Left kidney (tissue), 2 donors: ENCODE data around the gene DCPS. TPM values are rescaled to one million over a fixed set of nuclear protein-coding genes. Genes with fewer than 3 reads are reported as not detected.

Experiments
- DNase-seq: peaks from one replicate; pipeline ENCODE4 v3.0.0-alpha.2; 2013
- polyA plus RNA-seq: library from polyadenylated mRNA; unstranded; fragments of 120-200 nt; gene quantifications from one replicate; pipeline ENCODE4 v1.2.1, GENCODE V29; 2013; ENCODE audit not compliant: insufficient read length

DCPS gene
- polyA plus RNA-seq, 1 donor, result 14.6 TPM

DNA sequence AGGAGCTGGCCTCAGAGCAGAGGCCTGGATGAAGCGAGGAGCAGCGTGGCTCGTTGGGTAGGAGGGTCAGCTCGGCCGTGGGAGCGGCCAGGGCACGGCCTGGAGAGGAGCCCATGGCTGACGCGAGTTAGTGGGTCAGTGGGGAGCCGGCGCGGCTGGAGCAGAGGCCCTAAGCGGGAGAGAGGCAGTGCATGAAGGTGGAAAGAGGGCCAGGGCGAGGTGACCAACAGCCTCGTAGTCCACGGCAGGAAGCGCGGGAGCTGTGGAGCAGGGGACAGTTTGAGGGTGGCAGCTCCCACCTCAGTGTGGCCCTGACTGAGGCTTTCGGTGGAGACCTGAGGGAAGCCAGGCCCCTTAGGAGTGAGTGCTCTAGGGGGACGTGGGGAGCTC lies 24.1 kb downstream of the DCPS start:
- DNase-seq, result no peak

DNA sequence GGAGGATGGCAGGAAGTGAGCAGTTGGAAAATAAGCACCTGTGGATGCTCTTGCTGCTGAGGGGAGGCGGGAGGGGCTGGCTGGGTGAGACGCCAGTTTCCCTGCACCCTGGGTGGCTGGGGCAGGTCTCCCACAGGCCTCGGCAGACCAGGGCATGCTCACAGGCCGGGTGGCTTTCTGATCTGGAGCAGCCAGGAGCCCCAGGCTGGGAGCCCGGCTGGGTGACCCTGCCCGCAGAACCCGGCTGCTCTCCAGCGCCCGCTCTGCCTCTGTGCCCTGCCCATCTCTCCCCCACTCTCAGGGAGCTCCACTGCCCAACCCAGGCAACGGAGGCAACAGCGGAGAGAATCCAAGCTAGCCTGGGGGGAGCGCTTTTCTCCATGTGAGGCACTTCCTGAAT lies 24.6 kb downstream of the DCPS start:
- DNase-seq, result no peak

DNA sequence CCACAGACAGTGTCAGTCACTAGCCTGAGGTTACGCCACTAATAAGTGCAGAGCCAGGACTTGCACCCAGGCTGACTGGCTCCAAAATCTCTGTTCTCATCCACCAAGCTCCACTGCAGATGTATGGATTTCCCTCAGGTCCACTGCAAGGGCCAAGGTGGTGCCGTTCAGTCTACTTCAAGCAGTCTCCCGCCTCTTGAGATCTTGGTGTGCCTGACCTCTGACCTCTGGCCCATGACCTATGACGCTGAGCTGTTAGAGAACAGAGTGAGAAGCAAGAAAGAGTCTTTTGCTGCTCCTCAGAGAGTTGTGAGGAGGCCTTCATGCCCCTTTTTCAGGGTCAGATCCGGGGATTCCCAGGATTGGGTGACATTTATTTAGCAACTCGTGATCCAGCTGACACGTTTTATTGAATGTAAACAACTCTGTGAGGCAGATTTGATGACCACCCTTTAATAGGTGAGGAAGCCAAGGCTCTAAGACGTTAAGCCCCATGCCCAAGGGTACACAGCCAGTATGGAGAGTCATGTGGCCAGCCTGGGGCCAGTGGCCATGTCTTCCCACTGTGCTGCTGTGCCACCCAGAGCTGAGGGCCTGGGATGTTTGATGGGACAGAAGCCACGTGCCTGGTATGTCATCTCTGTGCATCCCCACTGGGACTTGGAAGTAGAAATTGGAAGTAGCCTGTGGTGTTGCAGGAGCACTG lies 25.2 kb downstream of the DCPS start:
- DNase-seq, result no peak

DNA sequence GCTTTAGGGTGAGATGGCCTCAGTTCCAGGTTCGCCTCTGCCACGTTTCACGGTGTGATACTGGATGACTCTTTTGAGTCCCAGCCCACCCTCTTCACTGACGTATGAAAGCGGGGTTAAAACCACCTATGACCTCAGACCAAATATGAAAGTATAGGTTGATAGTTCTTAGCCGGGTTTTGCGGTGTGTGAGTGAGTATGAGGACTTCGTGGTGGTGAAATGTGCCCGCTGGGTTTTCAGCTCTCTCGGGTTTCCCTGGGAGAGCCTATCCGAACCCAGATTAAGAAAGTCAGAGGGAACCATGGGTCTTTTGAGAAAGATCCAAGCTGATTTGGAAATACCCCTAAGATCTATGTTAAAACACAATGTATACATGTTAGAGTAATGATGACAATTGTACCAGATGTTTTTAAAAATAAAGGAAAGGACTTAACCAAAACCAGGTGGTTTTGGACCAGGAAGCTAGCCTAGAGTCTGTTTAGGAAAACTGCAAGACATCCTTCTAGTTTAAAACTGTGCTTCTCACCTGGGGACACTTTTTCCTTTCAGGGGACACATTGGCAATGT lies 25.9 kb downstream of the DCPS start:
- no peak for DNase-seq

DNA sequence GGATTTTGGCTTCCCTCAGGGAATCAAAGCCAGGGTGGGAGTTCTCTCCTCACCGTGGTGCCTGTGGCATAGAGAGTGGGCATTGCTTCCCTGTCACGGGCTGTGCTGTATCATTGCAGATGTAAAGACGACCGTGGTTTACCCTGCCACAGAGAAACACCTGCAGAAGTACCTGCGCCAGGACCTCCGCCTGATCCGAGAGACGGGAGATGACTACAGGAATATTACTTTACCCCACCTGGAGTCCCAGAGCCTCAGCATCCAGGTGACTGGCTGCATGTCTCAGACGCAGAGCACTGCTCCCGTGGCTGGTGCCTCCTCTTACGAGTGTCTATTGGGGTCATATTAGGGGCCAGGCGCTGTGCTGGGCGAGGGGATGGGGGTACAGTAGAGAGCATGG lies 27.4 kb downstream of the DCPS start:
- DNase-seq, result no peak

DNA sequence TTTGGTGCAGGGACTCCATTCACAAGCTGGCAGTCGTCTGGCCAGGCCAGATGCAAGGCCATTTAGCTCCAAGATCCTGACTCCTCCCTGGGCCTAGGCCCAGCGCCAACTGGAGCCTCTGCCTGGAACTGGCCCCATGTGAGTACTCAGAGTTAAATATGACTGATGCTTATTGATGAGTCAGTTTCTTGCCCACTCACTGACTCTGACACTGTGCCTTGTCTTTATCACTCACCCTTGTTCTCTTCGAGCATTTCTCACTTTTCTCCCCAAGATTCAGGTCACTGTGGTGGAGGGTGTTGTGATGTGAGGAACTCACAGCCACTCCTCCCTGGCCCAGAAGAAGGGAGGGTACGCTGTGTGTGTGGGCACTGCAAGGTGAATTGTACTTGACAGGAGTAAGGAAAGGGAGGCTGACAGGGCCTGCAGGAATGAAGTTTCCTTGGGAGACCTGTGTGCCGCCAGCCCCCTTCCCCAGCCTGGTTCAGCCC lies 28.4 kb downstream of the DCPS start:
- DNase-seq, result no peak

DNA sequence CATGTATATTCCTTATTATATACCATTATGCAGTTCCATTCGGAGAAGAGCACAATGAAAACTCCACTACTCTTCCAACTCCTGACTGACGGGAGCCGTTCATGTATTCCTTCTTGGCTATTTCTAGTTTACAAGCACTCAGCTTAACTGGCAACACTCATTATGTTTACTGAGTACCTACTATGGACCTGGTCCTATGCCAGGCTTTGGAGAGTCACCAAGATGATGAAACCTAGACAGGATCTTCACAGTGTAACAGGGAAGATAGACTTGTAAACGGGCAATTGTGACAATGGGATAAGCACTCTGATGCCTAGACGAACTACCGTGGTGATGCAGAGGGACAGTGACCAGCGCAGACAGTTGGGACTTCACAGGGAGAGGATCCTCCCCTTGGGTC lies 29.3 kb downstream of the DCPS start:
- no peak for DNase-seq

DNA sequence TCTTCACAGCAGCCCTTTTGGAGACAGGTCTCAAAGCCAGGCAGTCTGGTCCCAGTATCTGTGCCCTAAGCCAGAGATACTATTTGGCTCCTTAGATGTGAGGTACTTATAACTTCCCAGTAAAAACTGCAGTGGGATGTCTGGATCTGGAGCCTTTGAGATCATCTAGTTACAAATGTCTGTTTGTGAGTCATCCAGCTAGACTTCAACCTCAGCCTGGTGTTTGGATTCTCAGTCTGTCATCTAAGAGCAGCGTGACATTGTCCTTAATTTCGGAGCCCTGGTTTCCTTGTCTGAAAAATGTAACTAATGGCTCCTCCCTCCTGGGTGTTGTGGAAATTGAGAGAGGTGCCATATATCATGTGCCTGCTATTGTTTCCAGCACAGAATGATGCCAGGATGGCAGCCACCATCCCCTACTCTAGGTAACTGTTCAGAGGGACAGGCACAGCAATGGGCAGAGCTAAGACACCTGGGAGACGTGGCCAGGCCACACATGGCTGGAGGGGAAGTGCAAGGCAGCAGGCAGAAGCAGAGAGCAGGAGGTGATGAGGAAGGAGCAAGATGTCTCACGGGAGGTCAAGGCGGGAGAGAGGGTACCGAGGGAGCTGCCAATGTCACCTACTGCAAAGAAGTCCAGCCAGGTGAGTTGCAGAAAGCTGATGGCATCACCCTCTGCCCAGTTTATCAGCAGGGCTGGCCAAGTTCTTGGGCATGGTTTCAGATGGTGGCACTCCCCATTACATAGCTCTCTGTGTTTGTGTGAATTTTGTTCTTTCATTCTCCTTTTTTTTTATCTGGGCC lies 31.0 kb downstream of the DCPS start:
- DNase-seq, result no peak

DNA sequence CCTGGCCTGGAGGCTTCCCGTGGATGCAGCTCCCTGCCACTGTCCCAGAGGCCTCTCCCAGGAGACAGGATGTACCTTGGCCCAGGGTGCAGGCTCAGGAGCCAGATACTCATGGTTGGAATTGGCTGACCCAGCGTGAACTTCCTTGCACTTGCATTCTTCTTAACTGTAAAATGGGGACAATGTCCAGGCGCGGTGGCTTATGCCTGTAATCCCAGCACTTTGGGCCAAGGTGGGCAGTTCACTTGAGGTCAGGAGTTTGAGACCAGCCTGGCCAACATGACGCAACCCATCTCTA lies 31.6 kb downstream of the DCPS start:
- DNase-seq, result no peak

DNA sequence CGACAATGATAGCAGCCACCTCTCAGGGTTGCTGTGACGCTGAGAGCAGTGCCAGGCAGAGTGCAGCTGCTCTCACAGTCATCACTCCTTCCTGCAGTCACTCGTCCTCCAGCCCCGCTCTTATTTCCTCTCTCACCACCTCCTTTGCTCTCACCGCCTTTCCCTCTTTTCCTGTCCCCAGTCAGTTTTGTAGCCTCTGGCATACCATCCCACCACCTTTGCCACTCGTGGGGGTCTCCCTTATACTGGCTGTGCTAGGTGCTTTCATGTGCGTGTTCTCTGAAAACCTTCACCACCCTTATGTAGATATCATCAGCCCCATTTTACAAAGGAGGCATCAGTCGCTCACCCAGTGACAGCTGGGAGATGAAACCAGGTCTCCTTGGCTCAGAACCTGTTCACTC lies 32.3 kb downstream of the DCPS start:
- DNase-seq, result no peak

DNA sequence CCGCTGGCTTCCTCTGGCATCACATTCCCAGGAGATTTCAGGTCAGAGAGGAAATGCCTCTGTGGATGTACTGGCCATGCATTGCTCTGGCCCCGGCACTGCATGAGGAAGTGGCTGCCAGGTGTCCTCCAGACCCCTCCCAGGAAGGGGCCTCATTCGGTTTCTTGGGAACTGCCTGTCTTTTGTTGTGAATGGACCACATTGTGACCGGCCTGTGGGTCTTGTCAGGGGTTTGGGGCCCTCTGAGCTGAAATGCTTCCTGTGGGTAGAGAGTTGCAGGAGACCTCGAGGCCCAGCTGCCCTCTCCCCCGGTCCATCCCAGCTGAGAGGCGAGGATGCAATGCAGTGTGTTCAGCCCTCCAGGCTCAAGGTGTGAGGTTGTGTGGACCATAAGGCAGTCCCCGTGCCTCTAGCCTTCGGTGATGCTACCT lies 32.8 kb downstream of the DCPS start:
- no peak for DNase-seq

DNA sequence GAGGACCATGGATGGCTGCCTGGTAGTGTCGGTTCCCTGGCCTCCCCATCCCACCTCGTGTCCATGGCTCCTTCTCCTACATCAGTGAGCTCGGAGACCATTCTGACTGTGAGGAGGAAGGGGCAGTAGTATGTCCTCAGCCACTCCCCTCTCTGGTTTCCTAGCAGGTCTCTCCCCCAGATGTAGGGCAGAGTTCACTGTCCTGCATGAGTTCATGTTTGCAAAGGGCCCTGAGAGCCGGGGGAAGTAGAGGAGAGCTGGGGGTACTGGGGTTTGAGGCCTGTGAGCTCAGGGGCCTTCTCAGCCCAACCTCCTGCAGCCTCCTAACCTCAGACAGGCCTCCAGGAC lies 33.2 kb downstream of the DCPS start:
- no peak for DNase-seq

DNA sequence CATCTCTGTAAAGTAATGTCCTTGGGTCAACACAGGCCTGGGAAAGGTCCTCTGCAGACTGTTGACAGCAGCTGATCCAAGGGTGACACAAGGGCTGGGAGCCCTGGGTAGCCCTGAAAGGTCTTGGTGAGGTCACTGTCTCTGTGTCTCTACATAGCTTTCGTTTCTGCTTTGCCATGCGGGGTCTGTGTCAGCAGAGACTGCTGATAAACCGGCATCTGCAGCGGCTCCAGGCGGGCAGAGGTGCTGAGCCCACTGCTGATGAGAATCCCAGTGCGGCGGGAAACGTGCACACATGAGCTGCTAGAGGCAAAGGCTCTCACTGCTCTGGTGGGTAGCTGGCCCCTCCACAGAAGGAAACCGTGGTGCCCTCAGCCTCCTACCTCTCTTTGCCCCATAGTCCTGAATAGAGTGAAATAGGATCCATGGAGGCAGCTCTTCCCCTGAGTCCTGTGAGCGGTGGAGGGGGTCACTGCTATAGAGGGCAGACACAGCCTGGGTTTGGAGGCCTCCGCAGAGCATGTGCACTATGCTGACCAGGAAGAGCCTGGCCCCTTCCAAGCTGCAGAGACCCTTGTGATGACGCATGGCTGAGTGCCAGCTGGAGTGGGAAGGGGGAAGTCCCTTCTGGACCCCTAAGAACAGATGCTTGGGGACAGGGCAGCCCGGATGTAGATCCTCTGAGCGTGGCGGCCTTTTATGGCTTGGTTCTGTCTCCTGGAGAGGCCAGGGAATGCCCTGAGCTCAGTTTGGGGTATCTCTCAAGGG lies 33.8 kb downstream of the DCPS start:
- DNase-seq, result no peak

DNA sequence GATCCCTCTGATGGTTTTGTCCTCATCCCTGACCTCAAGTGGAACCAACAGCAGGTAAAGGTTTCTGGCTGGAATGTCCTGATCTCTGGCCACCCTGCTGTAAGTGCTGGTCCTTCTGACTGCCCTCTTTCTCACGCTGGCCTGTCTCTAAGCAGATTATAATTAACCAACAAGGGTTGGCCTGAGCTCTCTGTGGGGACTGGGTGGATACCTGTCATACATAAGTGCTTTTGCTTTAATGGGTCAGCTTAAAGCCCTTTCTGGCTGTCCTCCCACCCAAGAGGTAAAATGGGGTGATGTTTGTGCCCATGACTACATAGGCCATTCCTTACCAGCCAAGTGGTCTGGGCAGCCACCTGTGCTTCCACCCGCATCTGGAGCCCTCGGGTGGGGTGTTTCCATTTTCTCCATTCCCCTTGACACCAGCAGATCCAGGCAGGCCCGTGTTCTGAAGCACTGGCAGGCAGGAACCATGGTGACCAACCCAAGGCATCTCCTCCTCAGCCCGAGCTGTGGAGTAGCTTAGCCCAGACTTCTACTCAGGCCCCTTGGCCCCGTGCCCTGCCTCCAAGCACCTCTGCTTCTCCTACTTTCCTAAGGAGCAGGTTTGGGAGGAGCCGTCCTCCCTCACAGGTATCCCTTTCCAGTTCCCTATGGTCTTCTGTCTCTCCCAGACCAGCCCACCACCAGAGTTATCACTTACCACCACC lies 34.6 kb downstream of the DCPS start:
- no peak for DNase-seq

DNA sequence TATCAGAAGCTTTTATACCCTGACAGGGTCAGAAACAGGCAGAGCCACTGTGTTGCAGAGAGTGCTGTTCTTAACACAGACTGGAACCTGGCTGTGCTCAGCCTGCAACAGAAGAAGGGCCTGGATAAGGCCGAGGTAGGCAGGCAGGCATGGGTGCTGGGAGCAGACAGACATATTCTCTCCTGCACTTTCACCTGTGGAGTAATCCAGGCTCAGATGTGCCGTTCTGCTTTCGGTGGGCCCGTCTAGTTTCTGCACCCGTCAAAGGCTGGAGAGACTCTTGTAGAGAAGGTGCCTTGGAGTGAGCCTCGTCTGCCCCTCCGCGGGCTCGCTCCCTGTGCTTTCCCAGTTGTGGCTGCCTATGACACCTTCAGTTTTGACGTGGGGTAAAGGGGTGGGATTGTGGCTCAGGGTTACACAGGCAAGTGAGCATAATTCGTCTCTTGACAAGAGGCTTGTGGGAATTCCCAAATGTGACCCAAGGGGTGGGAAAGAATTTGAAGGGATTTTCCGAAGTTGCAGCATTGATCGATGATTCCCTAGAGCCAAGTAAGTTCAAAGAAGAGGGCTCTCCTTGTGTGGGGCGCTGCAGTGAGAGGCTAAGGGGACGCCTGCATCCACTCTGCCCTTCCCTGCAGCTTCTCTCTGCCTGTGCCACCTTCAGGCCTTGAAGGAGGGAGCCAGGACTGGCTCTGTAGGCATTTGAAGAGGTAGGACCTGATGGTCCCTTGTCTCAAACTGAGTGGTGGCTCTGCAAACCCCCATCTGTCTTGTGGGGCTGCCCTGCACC lies 35.4 kb downstream of the DCPS start:
- DNase-seq, result no peak

DNA sequence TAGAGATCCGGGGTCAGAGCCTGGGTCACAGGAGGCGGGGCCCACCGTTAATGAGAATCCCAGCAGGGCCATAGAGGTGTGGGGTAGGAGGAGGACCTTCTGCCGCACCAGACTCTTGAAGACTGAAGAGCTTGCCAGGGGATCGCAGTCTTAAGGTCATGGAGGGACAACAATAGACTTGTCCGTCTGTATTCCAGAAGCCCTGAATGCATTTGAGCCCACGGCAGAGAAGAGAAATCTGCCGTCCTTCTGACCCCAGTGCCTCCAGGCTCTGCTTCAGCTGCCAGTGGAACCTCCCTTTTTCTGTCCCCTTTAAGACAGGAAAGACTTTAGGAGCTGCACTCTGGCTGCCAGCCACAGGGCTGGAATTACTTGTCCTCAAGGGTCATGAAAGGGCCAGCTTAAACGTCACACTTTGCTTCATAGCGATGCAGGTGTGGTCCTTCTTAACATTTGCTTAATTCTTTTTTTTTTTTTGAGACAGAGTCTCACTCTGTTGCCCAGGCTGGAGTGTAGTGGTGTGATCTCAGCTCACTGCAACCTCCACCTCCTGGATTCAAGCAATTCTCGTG lies 36.1 kb downstream of the DCPS start:
- DNase-seq, result no peak

DNA sequence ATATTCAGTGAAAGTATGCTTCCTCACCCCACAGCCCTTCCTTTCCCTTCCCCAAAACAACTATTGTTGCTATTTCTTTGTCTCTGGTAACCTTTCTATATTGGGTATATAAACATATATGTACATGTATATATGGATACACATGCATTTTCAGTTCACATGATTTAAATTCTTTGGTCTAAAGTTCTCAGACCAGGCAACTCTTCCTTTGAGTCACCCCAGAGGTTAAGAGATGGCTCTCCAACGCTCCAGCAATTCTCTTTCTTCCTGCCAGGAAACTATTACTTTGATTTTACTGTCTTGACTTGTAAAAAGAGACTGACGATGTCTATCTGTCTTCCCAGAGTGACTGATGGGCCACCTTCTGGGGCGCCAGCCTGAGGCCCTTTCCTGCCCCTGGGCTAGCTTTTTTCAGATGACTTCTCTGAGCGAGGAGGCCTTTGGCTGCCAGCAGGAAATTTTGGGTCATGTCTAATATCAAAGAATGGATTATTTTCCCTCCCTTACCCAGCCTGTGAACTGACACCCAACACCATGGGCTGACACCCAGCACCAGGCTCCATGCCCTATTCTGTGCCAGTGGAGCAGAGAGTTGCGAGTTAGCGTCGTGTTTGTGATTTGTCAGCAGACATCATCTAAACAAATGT lies 37.2 kb downstream of the DCPS start:
- DNase-seq, result no peak

DNA sequence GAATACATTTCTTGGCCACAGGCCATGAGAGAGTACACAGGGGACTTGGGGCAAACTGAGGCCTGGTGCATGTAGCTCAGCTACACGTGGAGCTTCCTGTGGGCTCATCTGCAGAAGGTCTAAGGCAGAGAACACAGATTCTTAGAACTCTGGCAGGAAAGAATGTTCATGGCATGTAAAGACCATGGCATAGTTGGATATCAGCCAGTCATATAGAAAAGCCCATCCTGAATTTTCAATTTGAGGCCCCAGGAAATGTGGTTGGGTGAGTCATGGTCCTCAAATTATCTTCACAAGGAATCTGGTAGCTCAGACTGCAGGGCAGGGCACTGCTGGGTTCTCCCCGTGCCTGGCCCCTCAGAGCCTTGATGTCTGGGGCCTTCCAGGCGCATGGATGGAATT lies 37.9 kb downstream of the DCPS start:
- no peak for DNase-seq

DNA sequence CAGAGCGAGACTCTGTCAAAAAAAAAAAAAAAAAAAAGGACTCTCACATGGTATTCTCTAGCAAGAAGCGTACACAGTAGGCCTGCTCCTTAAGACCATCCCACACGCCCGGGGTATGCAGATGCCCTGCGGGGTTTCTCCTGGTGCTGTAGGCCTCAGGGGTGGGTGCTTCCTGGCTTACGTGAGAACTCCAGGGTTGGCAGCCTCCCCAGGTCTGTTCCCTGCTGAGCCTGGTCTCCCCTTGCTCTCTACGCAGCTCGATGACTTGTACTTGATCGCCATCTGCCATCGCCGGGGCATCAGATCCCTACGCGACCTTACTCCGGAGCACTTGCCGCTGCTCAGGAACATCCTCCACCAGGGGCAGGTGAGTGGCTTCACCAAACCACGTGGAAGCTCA lies 39.2 kb downstream of the DCPS start:
- no peak for DNase-seq
